WTC11 (cell line): Measurements from ENCODE around the gene LRRC74A. TPM values are rescaled to one million over a fixed set of nuclear protein-coding genes. Genes with fewer than 3 reads are reported as not detected.

Experiments used
- ATAC-seq: fragments of 200-7000 bp; cut with Tn5 transposase; 2 replicates; pipeline ENCODE4 v1.10.0; 2021; ENCODE audit warnings: mild to moderate bottlenecking, moderate library complexity
- Bru-seq: library from RNA; stranded (reverse); fragments of 400-500 nt; gene quantifications from one replicate; lab custom pipeline; 2021; lab: Mats Ljungman, UMichigan
- CTCF ChIA-PET: fragments of 300-600 bp; sonication (Branson Sonifier 250); formaldehyde crosslinking; loops from one replicate; lab custom pipeline; 2021; ENCODE audit warnings: antibody characterized with exemption; lab: Charles Lee
- POLR2A ChIA-PET: fragments of 350-600 bp; sonication (Branson Sonifier 250); formaldehyde crosslinking; loops from one replicate; lab custom pipeline; 2021; ENCODE audit warnings: antibody characterized with exemption; lab: Charles Lee
- DNase-seq: peaks from one replicate; pipeline ENCODE4 v3.0.0; 2021; ENCODE audit warnings: low spot score
- H3K27ac Mint-ChIP-seq: 2 replicates; pipeline ENCODE4 v1.8.0; 2021; ENCODE audit warnings: mixed read lengths
- H3K27me3 Mint-ChIP-seq: 2 replicates; pipeline ENCODE4 v1.8.0; 2021; ENCODE audit warnings: low read depth, mild to moderate bottlenecking, moderate library complexity, mixed read lengths
- H3K36me3 Mint-ChIP-seq: 2 replicates; pipeline ENCODE4 v1.8.0; 2021; ENCODE audit warnings: mixed read lengths
- H3K4me1 Mint-ChIP-seq: 2 replicates; pipeline ENCODE4 v1.8.0; 2022; ENCODE audit warnings: mixed read lengths
- H3K4me3 Mint-ChIP-seq: 2 replicates; pipeline ENCODE4 v1.8.0; 2021; ENCODE audit warnings: mild to moderate bottlenecking, moderate library complexity, mixed read lengths
- H3K9me3 Mint-ChIP-seq: 2 replicates; pipeline ENCODE4 v1.8.0; 2021; ENCODE audit warnings: mixed read lengths
- ESRRA ChIP-seq: sonication (generic); formaldehyde crosslinking; IDR thresholded peaks from 2 replicates; pipeline ENCODE4 v1.8.1; 2022; ENCODE audit warnings: mild to moderate bottlenecking, missing genetic modification reagents, borderline replicate concordance
- FOXK1 ChIP-seq: sonication (generic); formaldehyde crosslinking; IDR thresholded peaks from 2 replicates; pipeline ENCODE4 v1.8.0; 2022; ENCODE audit warnings: mild to moderate bottlenecking, moderate library complexity, missing genetic modification reagents
- MYBL2 ChIP-seq: sonication (generic); formaldehyde crosslinking; IDR thresholded peaks from 2 replicates; pipeline ENCODE4 v1.8.1; 2023; ENCODE audit warnings: mild to moderate bottlenecking, moderate library complexity, missing genetic modification reagents
- NFE2L1 ChIP-seq: sonication (generic); formaldehyde crosslinking; IDR thresholded peaks from 2 replicates; pipeline ENCODE4 v1.8.1; 2023; ENCODE audit warnings: missing genetic modification reagents
- NR1H2 ChIP-seq: sonication (generic); formaldehyde crosslinking; IDR thresholded peaks from 2 replicates; pipeline ENCODE4 v1.9.0; 2021; ENCODE audit warnings: mild to moderate bottlenecking, moderate library complexity, missing genetic modification reagents
- SMAD4 ChIP-seq: sonication (generic); formaldehyde crosslinking; IDR thresholded peaks from 2 replicates; pipeline ENCODE4 v1.8.0; 2022; ENCODE audit warnings: mild to moderate bottlenecking, missing genetic modification reagents
- ZNF138 ChIP-seq: sonication (generic); formaldehyde crosslinking; conservative IDR thresholded peaks from 2 replicates; pipeline ENCODE4 v1.8.1; 2022; ENCODE audit warnings: mild to moderate bottlenecking, moderate library complexity, missing genetic modification reagents
- ZNF219 ChIP-seq: sonication (generic); formaldehyde crosslinking; IDR thresholded peaks from 2 replicates; pipeline ENCODE4 v1.8.0; 2023; ENCODE audit warnings: missing genetic modification reagents, mild to moderate bottlenecking, borderline replicate concordance
- ZNF263 ChIP-seq: sonication (generic); formaldehyde crosslinking; IDR thresholded peaks from 2 replicates; pipeline ENCODE4 v1.8.1; 2022; ENCODE audit warnings: low read depth, mild to moderate bottlenecking, moderate library complexity, missing genetic modification reagents
- long read RNA-seq, 3 experiments: library from RNA in 1 of 3; library from capped mRNA in 1 of 3; library from polyadenylated mRNA in 1 of 3; unstranded in 2 of 3; stranded (forward) in 1 of 3; transcript quantifications; one replicate each; pipeline ENCODE4 v2.0.0, GENCODE V29; 2021
- total RNA-seq: library from RNA; stranded (reverse); gene quantifications from 3 replicates; pipeline ENCODE4 v1.2.3, GENCODE V29; 2021
- TF ChIP-seq, protein P1 (sequence below): sonication (generic); formaldehyde crosslinking; conservative IDR thresholded peaks from 2 replicates; pipeline ENCODE4 v1.8.1; 2023; ENCODE audit warnings: mild to moderate bottlenecking, low read depth, missing genetic modification reagents, moderate library complexity
- TF ChIP-seq, protein P2 (sequence below): sonication (generic); formaldehyde crosslinking; IDR thresholded peaks from 2 replicates; pipeline ENCODE4 v1.8.0; 2023; ENCODE audit warnings: mild to moderate bottlenecking, missing genetic modification reagents
- TF ChIP-seq, protein P3 (sequence below): fragments of 250-450 bp; sonication (Bioruptor Pico); IDR thresholded peaks from 2 replicates; pipeline ENCODE4 v1.9.0; 2021; ENCODE audit warnings: moderate library complexity, mild to moderate bottlenecking, inconsistent platforms, borderline replicate concordance
- TF ChIP-seq, protein P4 (sequence below): sonication (generic); formaldehyde crosslinking; IDR thresholded peaks from 2 replicates; pipeline ENCODE4 v1.8.1; 2022; ENCODE audit warnings: mild to moderate bottlenecking, missing genetic modification reagents, moderate library complexity, borderline replicate concordance
- TF ChIP-seq, protein P5 (sequence below): sonication (generic); formaldehyde crosslinking; IDR thresholded peaks from 2 replicates; pipeline ENCODE4 v1.8.0; 2022; ENCODE audit warnings: mild to moderate bottlenecking, missing genetic modification reagents
- TF ChIP-seq, protein P6 (sequence below): sonication (generic); formaldehyde crosslinking; IDR thresholded peaks from 2 replicates; pipeline ENCODE4 v1.8.1; 2023; ENCODE audit warnings: mild to moderate bottlenecking, missing genetic modification reagents, borderline replicate concordance
- TF ChIP-seq, protein P7 (sequence below): sonication (generic); formaldehyde crosslinking; IDR thresholded peaks from 2 replicates; pipeline ENCODE4 v1.8.1; 2022; ENCODE audit warnings: mild to moderate bottlenecking, moderate library complexity, missing genetic modification reagents
- TF ChIP-seq, protein P8 (sequence below): sonication (generic); formaldehyde crosslinking; IDR thresholded peaks from 2 replicates; pipeline ENCODE4 v1.8.0; 2023; ENCODE audit warnings: missing genetic modification reagents
- TF ChIP-seq, protein P9 (sequence below): sonication (generic); formaldehyde crosslinking; IDR thresholded peaks from 2 replicates; pipeline ENCODE4 v1.8.0; 2022; ENCODE audit warnings: mild to moderate bottlenecking, missing genetic modification reagents

The LRRC74A gene
- total RNA-seq = not detected in 3 replicates
- Bru-seq, nascent RNA = not detected
- long read RNA-seq, experiment 1 = 0 reads
- long read RNA-seq, experiment 2 = 0 reads
- long read RNA-seq, experiment 3 = 0 reads

DNA sequence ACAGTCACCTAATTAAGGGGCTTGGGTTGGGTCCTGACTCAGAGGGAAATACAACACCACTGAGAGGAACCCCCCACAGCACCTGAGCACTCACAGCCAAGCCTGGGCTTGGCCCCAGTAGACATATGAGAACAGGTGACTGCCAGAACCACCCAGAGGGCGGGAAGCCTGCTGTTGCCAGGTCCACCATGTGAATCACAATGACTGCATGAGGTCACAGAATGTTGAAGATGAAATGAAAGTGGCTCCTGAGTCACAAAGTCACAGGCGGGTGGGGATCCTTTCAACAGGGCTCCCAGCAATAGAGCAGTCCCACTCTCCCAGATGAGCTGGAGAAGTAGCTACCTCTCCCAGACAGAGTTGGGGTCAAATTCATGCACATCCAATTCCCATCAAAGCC is at the start of gene LRRC74A:
TSS of gene LRRC74A (plus strand) at position 287 of the 400 bp plus-strand sequence. CDS start 290 bp downstream, outside the sequence.
- TF ChIP-seq, protein P1, sequence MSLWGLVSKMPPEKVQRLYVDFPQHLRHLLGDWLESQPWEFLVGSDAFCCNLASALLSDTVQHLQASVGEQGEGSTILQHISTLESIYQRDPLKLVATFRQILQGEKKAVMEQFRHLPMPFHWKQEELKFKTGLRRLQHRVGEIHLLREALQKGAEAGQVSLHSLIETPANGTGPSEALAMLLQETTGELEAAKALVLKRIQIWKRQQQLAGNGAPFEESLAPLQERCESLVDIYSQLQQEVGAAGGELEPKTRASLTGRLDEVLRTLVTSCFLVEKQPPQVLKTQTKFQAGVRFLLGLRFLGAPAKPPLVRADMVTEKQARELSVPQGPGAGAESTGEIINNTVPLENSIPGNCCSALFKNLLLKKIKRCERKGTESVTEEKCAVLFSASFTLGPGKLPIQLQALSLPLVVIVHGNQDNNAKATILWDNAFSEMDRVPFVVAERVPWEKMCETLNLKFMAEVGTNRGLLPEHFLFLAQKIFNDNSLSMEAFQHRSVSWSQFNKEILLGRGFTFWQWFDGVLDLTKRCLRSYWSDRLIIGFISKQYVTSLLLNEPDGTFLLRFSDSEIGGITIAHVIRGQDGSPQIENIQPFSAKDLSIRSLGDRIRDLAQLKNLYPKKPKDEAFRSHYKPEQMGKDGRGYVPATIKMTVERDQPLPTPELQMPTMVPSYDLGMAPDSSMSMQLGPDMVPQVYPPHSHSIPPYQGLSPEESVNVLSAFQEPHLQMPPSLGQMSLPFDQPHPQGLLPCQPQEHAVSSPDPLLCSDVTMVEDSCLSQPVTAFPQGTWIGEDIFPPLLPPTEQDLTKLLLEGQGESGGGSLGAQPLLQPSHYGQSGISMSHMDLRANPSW (CRISPR knock-in tag) = no peak
- TF ChIP-seq ZNF138 (no peak), NR1H2 (CRISPR knock-in tag) (no peak), MYBL2 (CRISPR knock-in tag) (no peak), FOXK1 (CRISPR knock-in tag) (no peak), ESRRA (CRISPR knock-in tag) (no peak), NFE2L1 (CRISPR knock-in tag) (no peak), SMAD4 (no peak), ZNF263 (CRISPR knock-in tag) (no peak), ZNF219 (CRISPR knock-in tag) (no peak)
- TF ChIP-seq, protein P2, sequence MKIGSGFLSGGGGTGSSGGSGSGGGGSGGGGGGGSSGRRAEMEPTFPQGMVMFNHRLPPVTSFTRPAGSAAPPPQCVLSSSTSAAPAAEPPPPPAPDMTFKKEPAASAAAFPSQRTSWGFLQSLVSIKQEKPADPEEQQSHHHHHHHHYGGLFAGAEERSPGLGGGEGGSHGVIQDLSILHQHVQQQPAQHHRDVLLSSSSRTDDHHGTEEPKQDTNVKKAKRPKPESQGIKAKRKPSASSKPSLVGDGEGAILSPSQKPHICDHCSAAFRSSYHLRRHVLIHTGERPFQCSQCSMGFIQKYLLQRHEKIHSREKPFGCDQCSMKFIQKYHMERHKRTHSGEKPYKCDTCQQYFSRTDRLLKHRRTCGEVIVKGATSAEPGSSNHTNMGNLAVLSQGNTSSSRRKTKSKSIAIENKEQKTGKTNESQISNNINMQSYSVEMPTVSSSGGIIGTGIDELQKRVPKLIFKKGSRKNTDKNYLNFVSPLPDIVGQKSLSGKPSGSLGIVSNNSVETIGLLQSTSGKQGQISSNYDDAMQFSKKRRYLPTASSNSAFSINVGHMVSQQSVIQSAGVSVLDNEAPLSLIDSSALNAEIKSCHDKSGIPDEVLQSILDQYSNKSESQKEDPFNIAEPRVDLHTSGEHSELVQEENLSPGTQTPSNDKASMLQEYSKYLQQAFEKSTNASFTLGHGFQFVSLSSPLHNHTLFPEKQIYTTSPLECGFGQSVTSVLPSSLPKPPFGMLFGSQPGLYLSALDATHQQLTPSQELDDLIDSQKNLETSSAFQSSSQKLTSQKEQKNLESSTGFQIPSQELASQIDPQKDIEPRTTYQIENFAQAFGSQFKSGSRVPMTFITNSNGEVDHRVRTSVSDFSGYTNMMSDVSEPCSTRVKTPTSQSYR = no peak
- TF ChIP-seq, protein P3, sequence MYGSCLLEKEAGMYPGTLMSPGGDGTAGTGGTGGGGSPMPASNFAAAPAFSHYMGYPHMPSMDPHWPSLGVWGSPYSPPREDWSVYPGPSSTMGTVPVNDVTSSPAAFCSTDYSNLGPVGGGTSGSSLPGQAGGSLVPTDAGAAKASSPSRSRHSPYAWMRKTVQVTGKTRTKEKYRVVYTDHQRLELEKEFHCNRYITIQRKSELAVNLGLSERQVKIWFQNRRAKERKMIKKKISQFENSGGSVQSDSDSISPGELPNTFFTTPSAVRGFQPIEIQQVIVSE = no peak
- TF ChIP-seq, protein P4, sequence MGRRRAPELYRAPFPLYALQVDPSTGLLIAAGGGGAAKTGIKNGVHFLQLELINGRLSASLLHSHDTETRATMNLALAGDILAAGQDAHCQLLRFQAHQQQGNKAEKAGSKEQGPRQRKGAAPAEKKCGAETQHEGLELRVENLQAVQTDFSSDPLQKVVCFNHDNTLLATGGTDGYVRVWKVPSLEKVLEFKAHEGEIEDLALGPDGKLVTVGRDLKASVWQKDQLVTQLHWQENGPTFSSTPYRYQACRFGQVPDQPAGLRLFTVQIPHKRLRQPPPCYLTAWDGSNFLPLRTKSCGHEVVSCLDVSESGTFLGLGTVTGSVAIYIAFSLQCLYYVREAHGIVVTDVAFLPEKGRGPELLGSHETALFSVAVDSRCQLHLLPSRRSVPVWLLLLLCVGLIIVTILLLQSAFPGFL (CRISPR knock-in tag) = no peak
- TF ChIP-seq, protein P5, sequence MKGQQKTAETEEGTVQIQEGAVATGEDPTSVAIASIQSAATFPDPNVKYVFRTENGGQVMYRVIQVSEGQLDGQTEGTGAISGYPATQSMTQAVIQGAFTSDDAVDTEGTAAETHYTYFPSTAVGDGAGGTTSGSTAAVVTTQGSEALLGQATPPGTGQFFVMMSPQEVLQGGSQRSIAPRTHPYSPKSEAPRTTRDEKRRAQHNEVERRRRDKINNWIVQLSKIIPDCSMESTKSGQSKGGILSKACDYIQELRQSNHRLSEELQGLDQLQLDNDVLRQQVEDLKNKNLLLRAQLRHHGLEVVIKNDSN = no peak
- TF ChIP-seq, protein P6, sequence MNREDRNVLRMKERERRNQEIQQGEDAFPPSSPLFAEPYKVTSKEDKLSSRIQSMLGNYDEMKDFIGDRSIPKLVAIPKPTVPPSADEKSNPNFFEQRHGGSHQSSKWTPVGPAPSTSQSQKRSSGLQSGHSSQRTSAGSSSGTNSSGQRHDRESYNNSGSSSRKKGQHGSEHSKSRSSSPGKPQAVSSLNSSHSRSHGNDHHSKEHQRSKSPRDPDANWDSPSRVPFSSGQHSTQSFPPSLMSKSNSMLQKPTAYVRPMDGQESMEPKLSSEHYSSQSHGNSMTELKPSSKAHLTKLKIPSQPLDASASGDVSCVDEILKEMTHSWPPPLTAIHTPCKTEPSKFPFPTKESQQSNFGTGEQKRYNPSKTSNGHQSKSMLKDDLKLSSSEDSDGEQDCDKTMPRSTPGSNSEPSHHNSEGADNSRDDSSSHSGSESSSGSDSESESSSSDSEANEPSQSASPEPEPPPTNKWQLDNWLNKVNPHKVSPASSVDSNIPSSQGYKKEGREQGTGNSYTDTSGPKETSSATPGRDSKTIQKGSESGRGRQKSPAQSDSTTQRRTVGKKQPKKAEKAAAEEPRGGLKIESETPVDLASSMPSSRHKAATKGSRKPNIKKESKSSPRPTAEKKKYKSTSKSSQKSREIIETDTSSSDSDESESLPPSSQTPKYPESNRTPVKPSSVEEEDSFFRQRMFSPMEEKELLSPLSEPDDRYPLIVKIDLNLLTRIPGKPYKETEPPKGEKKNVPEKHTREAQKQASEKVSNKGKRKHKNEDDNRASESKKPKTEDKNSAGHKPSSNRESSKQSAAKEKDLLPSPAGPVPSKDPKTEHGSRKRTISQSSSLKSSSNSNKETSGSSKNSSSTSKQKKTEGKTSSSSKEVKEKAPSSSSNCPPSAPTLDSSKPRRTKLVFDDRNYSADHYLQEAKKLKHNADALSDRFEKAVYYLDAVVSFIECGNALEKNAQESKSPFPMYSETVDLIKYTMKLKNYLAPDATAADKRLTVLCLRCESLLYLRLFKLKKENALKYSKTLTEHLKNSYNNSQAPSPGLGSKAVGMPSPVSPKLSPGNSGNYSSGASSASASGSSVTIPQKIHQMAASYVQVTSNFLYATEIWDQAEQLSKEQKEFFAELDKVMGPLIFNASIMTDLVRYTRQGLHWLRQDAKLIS (CRISPR knock-in tag) = no peak
- TF ChIP-seq, protein P7, sequence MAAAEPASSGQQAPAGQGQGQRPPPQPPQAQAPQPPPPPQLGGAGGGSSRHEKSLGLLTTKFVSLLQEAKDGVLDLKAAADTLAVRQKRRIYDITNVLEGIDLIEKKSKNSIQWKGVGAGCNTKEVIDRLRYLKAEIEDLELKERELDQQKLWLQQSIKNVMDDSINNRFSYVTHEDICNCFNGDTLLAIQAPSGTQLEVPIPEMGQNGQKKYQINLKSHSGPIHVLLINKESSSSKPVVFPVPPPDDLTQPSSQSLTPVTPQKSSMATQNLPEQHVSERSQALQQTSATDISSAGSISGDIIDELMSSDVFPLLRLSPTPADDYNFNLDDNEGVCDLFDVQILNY (CRISPR knock-in tag) = no peak
- TF ChIP-seq, protein P8, sequence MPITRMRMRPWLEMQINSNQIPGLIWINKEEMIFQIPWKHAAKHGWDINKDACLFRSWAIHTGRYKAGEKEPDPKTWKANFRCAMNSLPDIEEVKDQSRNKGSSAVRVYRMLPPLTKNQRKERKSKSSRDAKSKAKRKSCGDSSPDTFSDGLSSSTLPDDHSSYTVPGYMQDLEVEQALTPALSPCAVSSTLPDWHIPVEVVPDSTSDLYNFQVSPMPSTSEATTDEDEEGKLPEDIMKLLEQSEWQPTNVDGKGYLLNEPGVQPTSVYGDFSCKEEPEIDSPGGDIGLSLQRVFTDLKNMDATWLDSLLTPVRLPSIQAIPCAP = no peak
- TF ChIP-seq, protein P9, sequence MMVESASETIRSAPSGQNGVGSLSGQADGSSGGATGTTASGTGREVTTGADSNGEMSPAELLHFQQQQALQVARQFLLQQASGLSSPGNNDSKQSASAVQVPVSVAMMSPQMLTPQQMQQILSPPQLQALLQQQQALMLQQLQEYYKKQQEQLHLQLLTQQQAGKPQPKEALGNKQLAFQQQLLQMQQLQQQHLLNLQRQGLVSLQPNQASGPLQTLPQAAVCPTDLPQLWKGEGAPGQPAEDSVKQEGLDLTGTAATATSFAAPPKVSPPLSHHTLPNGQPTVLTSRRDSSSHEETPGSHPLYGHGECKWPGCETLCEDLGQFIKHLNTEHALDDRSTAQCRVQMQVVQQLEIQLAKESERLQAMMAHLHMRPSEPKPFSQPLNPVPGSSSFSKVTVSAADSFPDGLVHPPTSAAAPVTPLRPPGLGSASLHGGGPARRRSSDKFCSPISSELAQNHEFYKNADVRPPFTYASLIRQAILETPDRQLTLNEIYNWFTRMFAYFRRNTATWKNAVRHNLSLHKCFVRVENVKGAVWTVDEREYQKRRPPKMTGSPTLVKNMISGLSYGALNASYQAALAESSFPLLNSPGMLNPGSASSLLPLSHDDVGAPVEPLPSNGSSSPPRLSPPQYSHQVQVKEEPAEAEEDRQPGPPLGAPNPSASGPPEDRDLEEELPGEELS = no peak
- ATAC-seq (no peak), DNase-seq (no peak)

More for the DNA sequence above, at the start of gene LRRC74A:
- Mint-ChIP-seq H3K4me1 (peaks cover 23% of the 10 kb centered on the region), H3K9me3 (peaks cover 14% of the 10 kb centered on the region), H3K4me3 (no peak within 1 kb of the TSS), H3K27ac (no peak within 1 kb of the TSS), H3K36me3 (peaks cover 3% of the 10 kb centered on the region; the same call in 1 of the 2 replicates), H3K27me3 (no peaks in the 10 kb centered on the region; the same call in 1 of the 2 replicates)
- CTCF ChIA-PET = no interaction called here
- POLR2A ChIA-PET = interaction anchor here (0.6 kb wide), 1 partner anchor 16 kb away, joined by 3 read pairs; no protein-coding TSS in a partner anchor
